Measurements from ENCODE around the gene CCDC88C.
"Not testable (repeated sequence)": the region's sequence is repeated elsewhere in the genome, so short reads cannot be mapped to it uniquely, and the experiment has no call there.

The CCDC88C gene

DNA sequence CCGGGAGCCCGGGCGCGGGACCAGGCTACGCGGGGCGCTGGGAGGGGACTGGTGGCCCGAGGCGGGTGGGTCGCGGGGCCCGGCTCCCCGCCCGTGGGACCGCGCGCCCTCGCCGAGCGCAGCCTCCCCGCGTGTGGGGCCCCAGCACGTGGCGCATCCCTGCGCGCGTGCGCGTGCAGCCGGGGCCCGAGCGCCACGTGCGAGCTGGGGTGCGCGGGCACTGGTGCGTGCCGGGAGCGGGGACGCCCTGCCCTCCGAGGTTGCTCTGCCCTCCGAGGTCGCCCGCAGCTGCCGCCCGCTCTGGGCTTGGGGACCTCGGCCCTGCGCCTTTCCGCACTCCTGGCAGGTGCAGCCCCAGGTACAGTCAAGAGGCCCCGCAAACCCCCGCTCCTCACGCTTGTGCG, 365 bp upstream of the CCDC88C start:
- DNase-seq = no peak

DNA sequence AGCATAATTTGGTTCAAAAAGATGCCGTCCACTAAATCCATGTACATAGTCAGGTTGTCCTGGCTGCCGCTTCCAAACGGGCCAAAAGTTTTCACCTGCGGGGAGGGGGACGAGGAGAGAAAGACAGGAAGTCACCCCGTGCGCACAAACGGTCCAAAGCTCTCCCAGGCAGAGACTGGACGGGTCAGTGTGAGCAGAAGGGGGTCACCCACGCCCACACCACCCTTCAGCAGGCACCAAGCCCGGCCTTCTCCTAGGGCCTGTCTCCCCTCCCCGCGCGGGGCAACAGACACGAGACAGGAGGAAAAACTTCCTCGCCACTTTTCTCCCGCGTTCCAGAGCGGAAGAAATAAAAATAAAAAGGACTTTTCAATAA, 888 bp downstream of the CCDC88C start:
- DNase-seq = no peak

DNA sequence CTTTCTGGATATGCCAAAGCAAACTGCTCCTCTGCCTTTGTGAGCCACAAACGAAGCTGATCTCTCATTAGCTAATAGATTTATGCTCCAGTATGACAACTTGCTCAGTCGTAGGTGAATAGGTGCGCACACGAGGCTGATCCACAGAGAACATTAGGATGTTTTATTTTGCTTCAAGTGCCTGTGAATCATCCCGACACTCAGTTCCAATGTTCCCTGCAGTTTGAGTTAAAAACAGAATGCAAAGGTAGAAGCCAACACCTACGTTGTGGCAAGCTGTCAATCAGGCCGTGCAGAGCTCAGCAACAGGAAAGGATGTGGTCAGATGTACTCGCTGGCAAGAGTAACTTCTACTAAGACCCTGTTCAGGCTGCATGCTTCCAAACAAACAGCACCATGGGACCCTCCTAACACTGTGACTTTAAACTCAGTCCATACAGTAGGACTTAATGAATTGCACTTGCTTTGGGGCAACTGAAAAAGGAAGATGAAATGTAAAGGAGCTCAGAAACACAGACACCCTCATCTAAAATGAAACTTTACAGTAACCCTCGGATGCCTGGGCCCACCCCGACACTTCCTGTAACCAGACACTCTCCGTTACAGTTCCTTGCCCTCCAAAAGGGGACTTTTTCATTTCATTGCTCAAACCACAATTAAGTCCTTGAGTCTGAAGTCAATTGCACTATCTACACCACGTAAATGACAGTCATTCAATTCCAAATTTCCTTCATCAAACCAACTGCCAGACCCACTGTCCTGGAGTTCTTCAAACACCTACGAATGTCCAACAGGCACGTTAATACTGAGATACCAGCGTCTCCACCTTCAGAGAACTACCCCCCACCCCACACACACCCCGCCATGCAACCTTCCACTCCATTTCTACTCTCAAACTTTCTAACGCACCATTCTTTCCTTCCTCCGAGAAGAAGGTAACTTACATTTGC, 1.6 kb downstream of the CCDC88C start:
- no peak for DNase-seq

DNA sequence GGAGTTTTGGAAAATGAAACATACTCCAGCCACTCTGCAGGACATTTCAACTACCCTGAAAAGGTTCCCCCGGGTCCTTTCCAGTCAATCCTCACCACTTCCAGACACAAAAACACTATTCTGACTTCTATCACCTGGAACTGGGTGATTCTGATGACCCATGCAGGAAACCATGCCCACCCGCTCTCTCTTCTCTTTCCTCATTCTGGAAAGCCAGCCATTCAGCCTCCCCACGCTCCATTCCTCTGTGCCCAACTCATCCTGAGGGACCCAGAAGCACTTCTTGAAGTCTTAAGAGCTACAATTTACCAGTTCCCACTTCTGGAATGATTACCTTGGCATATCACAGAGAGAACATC, 3.2 kb downstream of the CCDC88C start:
- no peak for DNase-seq

DNA sequence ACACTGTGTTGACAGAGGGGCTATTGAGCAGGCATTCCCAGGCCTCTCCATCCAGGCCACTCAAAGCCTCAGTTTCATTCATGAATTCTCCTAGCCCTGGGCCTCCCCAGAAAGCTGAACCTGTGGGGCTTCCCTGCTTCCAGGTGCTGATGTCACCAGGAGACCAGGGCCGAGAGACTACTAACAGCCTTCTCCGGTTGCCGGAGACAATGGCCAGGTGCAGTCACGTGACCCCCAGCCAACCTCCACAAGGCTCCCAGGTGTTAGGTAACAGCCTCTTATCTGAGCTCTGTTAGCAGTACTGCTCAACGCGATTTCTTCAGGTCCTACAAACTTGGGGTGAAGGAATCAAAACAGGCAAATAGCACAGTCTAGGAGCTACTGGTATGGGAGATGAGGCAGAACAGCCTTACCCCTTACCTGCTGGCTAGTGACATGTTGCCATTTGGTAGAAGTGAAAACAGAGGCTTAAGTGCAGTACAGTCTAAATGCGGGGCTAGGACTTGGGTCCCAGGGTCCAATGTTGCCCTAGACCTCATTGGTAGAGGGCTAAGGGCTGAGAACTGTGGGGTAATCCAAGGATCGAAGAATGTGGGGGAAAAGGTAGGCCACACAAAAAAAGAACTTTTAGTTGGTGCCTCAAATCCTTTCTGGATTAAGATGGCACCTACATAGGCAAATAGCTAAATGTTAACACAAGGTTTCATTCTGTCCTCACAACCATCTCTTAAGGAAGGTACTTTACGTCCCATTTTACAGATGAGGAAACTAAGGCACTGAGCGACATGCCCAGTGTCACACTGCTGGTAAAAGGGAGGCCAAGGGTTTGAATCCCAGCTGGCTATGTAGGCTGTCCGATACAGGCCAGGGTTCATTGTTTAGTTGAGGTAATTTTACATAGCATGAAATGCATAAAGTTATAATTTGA, 3.8 kb downstream of the CCDC88C start:
- no peak for DNase-seq

DNA sequence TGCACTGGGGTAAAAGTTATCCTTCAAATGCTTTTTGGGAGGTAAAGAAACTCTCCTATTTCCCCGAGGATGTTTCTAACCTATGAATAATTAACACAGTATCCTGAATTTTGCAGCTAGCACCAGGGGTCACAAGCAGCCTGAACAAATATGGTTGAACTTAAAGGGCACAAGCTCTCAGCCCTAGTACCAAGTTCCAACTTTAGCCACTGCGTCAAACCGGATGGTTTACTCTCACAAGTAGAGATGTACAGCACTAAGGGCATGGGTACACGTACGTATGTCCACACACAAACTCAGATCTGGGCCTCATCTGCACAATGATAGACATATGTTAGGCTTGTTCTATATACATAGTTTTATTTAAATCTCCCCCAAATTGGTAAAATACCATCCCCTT, 4.7 kb downstream of the CCDC88C start:
- no peak for DNase-seq

DNA sequence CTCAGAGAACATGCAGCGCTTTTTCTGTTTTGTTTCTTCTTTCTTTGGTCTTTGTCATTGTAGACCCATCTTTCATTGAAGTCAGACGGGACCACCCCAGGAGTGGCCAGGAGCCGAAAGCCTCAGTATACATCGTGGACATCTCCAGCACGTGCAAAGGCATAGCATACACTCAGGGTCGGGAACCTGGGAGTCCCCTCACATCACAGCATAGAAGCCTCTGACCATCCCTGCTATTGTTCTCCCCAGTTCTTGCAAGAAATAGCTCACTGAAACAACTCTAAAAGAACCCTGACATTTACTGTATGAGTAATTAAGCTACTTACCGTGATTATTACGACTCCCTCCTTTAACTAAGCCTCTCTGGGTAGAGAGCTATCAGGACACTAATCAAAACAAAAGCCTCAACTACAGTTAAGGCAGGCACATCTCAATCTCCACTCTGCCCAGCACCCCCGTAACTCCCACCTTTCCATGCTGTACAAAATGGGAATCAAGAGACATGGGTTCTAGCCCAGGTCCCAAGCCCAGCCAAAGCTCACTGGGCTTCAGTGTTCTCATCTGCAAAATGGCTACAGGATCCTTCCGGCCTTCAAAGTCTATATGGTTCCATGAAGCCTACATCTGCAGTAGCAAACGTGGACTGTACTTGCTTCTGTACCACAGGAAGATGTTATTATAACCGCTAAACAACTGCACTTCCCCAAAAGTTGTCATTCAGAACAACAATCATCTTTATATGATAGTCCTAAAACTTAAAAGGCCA, 6.7 kb downstream of the CCDC88C start:
- no peak for DNase-seq

DNA sequence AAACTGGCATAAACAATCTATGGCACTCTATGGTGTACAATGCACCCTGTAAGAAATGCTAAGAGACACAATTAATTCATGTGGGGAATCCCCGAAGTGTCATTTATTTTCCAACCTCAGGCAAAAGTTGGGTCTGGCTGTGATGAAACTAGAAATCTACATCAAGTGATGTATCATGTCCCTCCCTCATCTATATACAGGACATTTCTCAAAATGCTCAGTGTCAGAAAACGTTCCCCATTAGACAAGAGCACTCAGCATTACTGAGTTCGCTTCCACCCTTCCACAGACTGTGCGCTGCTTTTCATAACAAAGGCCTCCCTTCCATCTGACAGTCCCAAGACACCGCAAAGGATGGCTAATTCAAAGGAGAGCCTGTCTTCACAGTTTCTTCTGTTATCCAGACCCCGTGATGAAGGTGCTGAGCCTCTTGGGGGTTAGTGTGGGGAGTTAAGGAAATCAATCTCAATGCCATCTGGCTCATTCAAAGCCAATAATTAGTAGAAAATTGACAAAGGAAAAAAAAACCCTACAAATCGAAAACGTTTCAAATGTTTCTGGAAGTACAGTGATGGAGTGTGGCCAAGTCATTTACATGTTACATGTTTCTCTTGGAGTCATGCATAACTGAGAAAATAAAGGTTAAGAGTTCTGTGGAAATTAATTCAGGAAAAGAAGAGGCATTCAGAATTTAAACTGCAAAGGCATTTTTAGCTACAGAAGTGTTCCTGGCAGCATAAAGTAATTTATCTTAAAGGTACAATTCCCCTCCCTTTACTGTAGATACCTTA, 7.5 kb downstream of the CCDC88C start:
- DNase-seq = no peak

DNA sequence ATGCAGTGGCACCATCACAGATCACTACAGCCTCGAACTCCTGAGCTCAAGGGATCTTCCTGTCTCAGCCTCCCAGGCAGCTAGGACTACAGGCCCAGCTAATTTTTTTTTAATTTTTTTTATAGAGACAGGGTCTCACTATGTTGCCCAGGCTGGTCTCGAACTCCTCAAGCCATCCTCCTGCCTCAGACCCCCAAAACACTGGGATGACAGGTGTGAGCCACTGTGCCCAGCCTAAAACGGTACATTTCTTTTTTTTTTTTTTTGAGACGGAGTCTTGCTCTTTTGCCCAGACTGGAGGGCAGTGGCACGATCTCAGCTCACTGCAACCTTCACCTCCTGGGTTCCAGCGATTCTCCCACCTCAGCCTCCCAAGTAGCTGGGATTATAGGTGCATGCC, 8.4 kb downstream of the CCDC88C start:
- not testable (repeated sequence) for DNase-seq

DNA sequence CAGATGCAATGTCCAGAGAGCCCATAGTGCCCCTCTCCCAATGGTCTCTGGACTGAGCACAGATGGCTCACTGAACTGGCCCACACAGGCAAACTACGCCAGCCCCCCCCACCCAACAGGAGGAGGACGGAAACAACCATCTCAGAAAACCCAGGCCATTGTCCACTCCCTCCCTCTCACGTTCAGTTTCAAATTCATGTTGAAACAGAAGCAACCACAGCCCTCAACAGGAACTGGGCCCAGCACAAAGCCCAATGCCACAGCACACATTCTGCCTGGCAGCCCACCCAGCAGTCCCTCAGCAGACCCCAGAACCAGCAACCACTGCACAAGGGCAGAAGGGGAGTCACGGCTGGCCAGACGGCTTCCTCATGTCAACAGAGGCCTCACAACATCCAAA, 10.6 kb downstream of the CCDC88C start:
- no peak for DNase-seq

DNA sequence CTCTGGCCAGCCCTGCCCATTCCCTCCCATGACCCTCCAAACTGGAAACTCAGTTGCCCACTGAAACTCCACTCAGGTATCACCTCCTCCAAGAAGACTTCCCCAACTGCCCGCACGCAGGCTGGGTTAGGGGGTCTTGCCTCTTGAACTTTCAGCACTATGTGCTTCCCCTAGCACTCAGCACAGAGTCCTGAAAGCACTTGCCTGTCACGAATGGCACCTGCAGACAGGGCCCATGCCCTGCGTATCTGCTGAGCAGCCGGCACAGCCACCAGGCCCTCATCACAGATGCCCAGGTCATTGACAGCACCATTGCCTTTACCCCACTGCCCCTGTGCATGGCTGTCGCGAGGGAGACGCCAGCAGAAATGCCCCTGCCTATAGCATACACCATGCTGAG, 11.2 kb downstream of the CCDC88C start:
- no peak for DNase-seq

DNA sequence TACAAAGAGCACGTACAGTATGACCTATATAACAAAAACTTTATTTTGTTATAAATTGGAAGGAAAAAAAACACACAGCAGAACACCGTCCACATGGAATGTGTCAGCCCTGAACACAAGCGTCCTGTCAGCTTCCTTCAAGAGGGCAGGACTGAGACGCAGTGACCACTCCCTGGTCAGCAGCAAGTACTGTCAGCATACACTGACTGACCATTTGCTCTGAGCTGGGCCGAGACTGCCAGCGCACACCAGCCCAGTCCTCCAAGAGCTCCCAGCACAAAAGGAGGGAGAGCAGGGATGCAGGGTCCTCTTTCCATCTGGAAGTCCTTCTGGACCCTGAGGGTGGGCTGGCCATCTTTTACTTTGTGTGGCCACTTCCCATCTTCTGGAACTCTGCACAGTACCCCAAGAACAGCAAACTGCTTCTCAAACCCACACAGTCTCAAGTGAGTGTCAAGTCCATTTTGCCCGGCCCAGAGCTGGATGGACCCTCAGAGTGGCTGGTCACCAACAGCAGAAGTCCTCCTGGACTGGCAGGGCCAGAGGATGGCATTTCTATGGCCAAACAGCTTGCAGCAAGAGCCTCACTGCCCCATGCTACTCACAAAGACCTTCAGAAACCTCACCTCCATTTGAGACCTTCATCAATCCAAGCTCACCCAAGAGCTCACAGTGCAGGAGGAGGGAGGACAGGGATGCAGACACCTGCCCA, 11.7 kb downstream of the CCDC88C start:
- DNase-seq = no peak

DNA sequence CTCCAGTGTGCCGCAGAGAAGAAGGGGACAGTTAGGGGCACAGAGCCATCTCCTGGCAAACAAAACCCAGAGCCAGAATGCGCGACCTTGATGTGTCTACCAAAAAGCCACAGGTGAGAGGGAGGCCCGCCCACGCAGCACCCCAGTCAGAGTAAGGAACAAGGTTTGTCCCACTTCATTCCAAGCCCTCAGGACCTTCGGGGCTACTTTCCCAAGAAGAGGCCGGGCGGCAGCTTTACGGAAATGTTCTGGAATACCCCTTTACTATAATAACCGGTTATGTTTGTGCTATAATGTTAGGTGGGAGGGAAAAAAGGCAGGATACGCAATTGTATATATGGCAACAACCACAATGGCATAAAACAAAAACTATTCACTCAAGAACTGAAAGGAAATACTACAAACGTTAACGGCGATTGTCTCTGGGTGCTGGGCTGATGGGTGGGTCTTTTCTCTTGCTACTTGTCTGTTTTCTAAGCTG, 12.3 kb downstream of the CCDC88C start:
- no peak for DNase-seq

DNA sequence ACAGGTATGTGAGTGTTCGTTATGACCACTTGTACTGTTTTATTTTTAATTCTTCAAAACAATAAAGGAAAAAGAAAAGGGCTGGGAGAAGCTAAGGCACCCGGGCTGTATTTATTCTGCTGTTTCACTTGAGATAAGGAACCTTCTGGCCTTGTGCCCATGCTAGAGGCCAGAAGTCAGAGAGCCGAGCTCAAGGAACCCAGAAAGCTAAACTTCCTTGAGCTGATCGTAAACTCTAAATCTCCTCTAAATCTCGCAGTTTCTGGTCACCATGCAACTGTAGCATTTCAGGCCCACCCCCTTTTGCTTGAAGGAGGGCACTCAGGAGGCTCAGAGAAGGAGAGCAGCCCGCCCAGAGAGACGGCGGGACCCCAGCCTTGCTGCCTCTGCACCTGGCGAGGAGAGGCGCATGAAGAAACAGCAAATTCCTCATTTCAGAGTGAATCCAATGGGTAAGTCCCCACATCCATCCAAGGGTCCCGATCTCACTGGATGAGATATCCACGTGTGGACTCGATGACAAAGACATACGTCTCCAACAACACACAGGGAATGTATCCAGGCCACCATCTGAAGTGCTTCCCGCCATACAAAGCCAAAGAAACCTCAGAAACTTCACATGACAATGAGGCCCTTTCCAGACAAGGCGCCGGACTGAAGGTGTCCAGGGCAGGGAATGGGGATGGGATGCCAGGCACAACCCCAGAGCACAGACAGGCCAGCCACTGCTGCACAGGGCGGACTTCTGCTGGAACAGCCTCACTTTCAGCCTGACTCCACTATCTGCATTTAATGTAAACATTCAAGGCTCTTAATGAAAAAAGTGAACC, 14.6 kb downstream of the CCDC88C start:
- DNase-seq = no peak

DNA sequence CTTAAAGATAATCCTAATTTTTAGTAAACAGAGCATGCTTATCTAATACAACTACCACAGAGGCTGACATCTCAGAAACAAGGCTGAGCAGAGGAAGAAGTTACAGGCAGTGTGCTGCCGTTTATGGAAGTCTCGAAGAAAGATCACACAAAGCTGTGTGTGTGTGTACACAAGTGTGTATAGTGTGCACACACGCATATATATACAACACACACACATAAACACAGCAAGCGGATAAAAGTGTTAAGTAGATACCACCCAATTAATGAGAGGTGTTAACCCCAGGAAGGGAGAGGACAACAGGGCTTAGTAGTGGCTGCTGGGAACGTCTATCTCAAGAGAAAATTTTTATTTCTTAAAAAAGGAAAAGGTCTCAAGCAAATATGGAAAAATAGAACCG, 15.3 kb downstream of the CCDC88C start:
- no peak for DNase-seq

DNA sequence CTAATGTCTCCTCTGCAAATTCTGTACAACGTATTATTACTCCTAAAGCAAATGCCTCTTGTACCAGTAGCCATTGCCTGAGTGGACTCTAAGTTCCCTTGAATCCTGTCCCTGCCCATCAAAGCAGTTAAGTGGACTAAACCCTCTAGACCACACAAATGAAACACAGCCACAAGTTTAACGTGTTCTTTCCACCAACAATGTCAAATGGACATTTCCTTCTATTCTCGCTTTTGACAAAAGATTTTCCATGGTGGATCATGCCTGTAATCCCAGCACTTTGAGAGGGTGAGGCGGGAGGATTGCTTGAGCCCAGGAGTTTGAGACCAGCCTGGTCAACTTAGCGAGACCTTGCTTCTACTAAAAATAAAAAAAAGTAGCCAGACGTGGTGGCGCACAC, 15.9 kb downstream of the CCDC88C start:
- no peak for DNase-seq

DNA sequence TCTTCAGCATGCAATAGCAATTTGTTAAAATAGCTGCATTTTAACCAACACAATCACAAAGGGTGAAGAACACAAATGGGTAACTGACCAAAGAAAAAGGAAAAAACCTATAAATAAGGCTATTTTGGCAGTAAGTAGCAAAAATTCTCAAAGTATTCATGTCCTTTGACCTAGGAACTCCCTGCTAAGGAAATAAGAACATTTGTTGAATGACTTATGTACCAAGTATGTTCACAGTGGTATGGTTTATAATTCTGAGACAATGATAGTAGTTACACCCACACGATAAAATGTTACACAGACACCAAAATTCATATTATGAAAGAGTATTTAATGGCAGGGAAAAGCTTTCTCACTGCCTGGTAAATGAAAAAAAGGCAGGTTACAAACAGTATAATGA, 16.9 kb downstream of the CCDC88C start:
- DNase-seq = no peak

DNA sequence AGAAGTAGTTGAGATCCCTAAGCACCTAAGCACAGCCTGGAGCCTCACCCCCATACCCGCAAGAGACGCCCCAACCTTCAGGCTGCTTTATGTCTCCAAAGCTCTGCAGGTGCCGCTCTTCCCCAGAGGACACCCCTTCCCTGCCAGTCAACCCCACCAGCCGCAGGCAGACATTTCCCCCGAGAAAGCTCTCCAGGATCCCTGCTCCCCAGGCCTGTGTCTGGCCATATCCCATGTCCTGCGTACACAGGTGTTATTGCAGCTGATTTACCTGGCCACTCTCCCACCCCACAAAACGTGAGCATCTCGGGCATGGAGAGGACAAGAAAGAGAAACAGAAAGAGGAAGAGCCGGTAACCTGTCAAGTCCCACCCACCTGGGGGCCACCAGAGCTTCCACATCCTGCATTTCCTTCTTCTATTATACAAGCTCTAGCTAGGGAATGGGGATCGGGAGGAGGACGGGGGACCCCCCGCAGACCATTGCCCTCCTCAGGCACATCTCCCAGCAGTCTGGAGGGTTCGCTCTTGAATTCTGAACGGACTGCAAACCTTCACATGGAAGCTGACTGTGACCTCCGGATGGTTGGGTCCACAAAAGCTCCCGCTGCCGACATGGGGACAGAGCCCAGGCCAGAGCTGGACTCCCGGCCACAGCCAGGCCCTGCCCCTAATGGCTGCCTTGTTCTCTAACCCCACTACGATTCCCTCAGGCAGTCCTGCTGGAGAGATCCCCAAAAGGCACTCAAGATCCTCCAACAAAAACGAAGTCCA, 17.6 kb downstream of the CCDC88C start:
- DNase-seq = no peak

DNA sequence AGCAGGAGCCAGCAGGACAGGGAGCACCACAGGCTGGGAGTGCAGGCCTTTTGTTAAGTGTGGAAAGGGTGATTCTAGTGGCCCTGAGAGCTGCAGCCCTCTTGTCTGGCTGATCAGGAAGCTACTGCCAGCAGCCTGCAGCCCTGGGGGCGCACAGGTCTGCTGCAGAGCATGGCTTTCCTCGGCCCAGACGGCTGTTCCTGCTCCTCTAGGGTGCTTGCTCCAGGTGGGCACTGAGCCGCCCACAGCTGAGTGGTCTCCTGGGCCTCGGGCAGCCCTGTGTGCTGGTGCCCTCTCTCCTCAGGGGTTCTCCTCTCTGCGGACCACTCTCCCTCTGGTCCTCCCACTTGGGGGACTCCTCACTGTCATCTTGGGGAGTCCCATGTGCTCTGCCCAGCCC, 18.9 kb downstream of the CCDC88C start:
- DNase-seq = no peak
